GM12878 (cell line): Measurements from ENCODE around the gene LCP1. TPM values are rescaled to one million over a fixed set of nuclear protein-coding genes. Genes with fewer than 3 reads are reported as not detected.

ENCODE experiments used
- CBX5 ChIP-seq: sonication (generic); IDR thresholded peaks from 2 replicates; pipeline ENCODE4 v1.6.1; 2016; ENCODE audit warnings: low read depth, moderate library complexity, mild to moderate bottlenecking, inconsistent platforms
- CUX1 ChIP-seq: IDR thresholded peaks from 2 replicates; pipeline ENCODE4 v1.6.1; 2012; ENCODE audit warnings: improper control_type of control experiment, low read depth, low read length; ENCODE audit not compliant: insufficient replicate concordance
- FOXK2 ChIP-seq: fragments of 450-650 bp; IDR thresholded peaks from 2 replicates; pipeline ENCODE4 v1.6.1; 2017; ENCODE audit warnings: mild to moderate bottlenecking, moderate library complexity
- IRF4 ChIP-seq: IDR thresholded peaks from 2 replicates; pipeline ENCODE4 v1.6.1; 2011; ENCODE audit warnings: low read depth, low read length
- JUNB ChIP-seq: IDR thresholded peaks from 2 replicates; pipeline ENCODE4 v1.6.1; 2016; ENCODE audit warnings: antibody characterized with exemption, mild to moderate bottlenecking
- LARP7 ChIP-seq: fragments of 450-650 bp; IDR thresholded peaks from 2 replicates; pipeline ENCODE4 v1.6.1; 2017; ENCODE audit warnings: mild to moderate bottlenecking
- MXI1 ChIP-seq: fragments of 150-350 bp; IDR thresholded peaks from 2 replicates; pipeline ENCODE4 v1.6.1; 2011; ENCODE audit warnings: low read depth, mild to moderate bottlenecking, inconsistent platforms, low read length, improper control_type of control experiment
- NBN ChIP-seq: fragments of 450-650 bp; IDR thresholded peaks from 2 replicates; pipeline ENCODE4 v1.6.1; 2016
- NRF1 ChIP-seq: conservative IDR thresholded peaks from 2 replicates; pipeline ENCODE4 v1.6.1; 2011; ENCODE audit warnings: mild to moderate bottlenecking, low read depth, low read length, improper control_type of control experiment
- PAX8 ChIP-seq: fragments of 450-650 bp; IDR thresholded peaks from 2 replicates; pipeline ENCODE4 v1.6.1; 2017; ENCODE audit warnings: mild to moderate bottlenecking, moderate library complexity
- RBBP5 ChIP-seq: fragments of 200-600 bp; sonication (generic); conservative IDR thresholded peaks from 2 replicates; pipeline ENCODE4 v1.6.1; 2016
- RELB ChIP-seq: fragments of 450-650 bp; IDR thresholded peaks from 2 replicates; pipeline ENCODE4 v1.6.1; 2017; ENCODE audit warnings: low read depth, mild to moderate bottlenecking, moderate library complexity
- SMAD1 ChIP-seq: fragments of 450-650 bp; IDR thresholded peaks from 2 replicates; pipeline ENCODE4 v1.6.1; 2018; ENCODE audit warnings: mild to moderate bottlenecking, low read depth; ENCODE audit not compliant: partially characterized antibody
- SMAD5 ChIP-seq: IDR thresholded peaks from 2 replicates; pipeline ENCODE4 v1.6.1; 2016; ENCODE audit warnings: antibody characterized with exemption, low read depth
- SREBF2 ChIP-seq: IDR thresholded peaks from 2 replicates; pipeline ENCODE4 v1.6.1; 2012; ENCODE audit warnings: mild to moderate bottlenecking, low read length
- STAT3 ChIP-seq: IDR thresholded peaks from 2 replicates; pipeline ENCODE4 v1.6.1; 2011; ENCODE audit warnings: low read depth, low read length, improper control_type of control experiment
- USF2 ChIP-seq: IDR thresholded peaks from 2 replicates; pipeline ENCODE4 v1.6.1; 2011; ENCODE audit warnings: low read depth, low read length, improper control_type of control experiment, borderline replicate concordance
- ZBTB4 ChIP-seq: fragments of 450-650 bp; formaldehyde crosslinking; IDR thresholded peaks from 2 replicates; pipeline ENCODE4 v1.4.0; 2022; ENCODE audit warnings: mild to moderate bottlenecking, moderate library complexity
- polyA plus RNA-seq, 11 experiments: library from polyadenylated mRNA; depleted of rRNA in 4 of 11; unstranded in 6 of 11; stranded (reverse) in 5 of 11; fragments of >200 nt; fragmentation: Nextera tagmentation in 4 of 11; fragmentation: Illumina TruSeq in 1 of 11; extraction: Ambion mirVana in 4 of 11; extraction: Trizol in 1 of 11; gene quantifications; 1 replicate in 1 of 11; 2 replicates in 10 of 11; pipeline versions ENCODE4 v1.2.1 to v1.2.3, GENCODE V29; 2011 to 2016; ENCODE audit warnings: inconsistent platforms in 2 of 11, missing spikeins in 2 of 11, low read depth in 1 of 11
- total RNA-seq, 4 experiments: library from RNA; depleted of rRNA in 3 of 4; stranded (reverse); fragments of >200 nt in 3 of 4; fragmentation: Illumina TruSeq in 1 of 4; extraction: Trizol in 1 of 4; gene quantifications; 2 replicates each; pipeline versions ENCODE4 v1.2.1 to v1.2.3, GENCODE V29; 2013 to 2021
- TF ChIP-seq, protein P1 (sequence below): fragments of 450-650 bp; IDR thresholded peaks from 2 replicates; pipeline ENCODE4 v1.6.1; 2017; ENCODE audit warnings: borderline replicate concordance

Gene LCP1
- total and polyA plus RNA-seq, 10 of the 15 experiments (the other 5 are each of a cell fraction or from before 2014, with no cell fraction given): 775 to 2,201 (median 1,556) TPM

DNA sequence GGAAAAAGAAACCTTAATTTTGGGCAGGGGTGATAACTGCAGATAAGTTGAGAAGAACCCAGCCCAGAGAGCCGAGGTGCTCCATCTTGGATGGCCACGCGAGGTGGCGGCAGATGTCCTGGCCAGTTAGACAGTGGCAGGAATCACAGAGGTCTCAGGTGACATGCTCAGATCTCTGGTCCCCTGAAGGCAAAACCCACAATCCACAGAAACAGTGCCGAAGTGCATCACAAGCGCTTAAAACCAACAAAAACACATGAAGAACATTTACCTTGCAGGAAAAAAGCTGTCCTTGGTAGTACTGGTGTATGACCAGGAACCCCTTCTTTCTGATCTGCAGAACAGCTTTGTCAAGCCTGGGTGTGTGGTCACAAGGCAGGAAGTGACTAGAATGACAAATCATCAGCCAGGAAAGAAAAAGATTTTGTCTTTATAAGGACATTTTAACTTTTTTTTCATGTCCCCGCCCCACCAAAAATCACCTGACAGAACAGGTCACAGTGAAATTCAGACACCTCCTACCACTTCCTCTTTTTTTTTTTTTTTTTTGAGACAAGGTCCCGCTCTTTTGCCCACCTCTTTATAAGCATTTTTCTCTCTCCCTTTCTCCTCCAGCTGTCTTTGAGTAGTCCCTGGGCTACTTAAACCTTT, at the start of gene LCP1 (continued):
- TF ChIP-seq CUX1 (peak; percentile 58), STAT3 (no peak), SMAD5 (peak; percentile 99), JUNB (peak; percentile 54), FOXK2 (no peak), PAX8 (0 out of 2 replicates have a peak, but pooled peaks have one; percentile 52), IRF4 (no peak), LARP7 (peak; percentile 72; the same call in 1 of the 2 replicates), NBN (peak; percentile 94), USF2 (peak; percentile 39; the same call in 1 of the 2 replicates), ZBTB4 (no peak), MXI1 (peak; percentile 44; the same call in 1 of the 2 replicates), RELB (peak; percentile 78), SMAD1 (peak; percentile 93), NRF1 (no peak), CBX5 (no peak; the same call in 1 of the 2 replicates), SREBF2 (no peak), RBBP5 (no peak)
- TF ChIP-seq, protein P1, sequence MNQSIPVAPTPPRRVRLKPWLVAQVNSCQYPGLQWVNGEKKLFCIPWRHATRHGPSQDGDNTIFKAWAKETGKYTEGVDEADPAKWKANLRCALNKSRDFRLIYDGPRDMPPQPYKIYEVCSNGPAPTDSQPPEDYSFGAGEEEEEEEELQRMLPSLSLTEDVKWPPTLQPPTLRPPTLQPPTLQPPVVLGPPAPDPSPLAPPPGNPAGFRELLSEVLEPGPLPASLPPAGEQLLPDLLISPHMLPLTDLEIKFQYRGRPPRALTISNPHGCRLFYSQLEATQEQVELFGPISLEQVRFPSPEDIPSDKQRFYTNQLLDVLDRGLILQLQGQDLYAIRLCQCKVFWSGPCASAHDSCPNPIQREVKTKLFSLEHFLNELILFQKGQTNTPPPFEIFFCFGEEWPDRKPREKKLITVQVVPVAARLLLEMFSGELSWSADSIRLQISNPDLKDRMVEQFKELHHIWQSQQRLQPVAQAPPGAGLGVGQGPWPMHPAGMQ: no peak
